Non-pigmented ciliary epithelial cell (primary cell): Measurements from ENCODE around the gene GIGYF1.

ENCODE experiments used
- DNase-seq: peaks from one replicate; pipeline ENCODE4 v3.0.0-alpha.2; 2010; ENCODE audit warnings: low read depth

GIGYF1 gene

DNA sequence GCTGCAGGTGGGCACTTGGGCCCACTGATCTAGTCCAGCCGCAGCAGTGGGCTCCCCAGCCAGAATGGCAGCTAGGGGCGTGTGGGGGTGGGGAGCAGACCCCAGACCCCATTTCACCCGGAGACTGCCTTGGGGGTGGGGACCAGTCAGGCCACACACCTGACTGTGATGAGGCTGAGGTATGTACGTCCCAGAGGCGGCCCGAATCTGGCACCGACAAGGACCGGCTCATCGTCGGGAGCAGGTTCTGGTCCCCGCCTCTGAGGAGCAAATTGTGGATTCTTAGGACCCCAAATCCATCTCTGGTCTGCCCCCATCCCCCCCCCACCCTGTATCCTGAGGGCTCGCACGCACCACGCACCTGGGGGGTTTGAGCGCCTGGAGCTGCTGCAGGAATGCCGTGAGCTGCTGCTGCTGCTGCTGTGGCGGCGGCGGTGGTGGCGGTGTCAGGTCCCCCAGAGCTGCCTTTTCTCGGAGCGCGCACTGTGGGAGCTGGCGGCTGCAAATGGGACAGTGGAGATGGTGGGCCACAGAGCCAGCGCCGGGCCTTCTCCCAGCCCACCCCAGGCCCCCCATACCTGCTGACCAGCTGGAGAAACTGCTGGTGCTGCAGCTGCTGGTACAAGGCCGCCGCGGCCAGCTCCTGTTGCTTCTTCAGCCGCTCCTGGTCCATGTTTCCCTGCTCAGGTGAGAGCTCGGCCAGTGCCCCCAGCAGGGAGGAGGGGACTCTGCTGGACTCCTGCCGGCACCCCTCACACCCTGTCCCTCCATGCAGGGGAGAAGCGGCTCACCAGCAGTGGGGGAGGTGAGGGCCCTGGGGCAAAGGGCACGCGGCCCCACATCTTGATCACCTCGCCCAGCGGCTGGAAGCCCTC lies 10.2 kb downstream of the GIGYF1 start:
- no peak for DNase-seq

DNA sequence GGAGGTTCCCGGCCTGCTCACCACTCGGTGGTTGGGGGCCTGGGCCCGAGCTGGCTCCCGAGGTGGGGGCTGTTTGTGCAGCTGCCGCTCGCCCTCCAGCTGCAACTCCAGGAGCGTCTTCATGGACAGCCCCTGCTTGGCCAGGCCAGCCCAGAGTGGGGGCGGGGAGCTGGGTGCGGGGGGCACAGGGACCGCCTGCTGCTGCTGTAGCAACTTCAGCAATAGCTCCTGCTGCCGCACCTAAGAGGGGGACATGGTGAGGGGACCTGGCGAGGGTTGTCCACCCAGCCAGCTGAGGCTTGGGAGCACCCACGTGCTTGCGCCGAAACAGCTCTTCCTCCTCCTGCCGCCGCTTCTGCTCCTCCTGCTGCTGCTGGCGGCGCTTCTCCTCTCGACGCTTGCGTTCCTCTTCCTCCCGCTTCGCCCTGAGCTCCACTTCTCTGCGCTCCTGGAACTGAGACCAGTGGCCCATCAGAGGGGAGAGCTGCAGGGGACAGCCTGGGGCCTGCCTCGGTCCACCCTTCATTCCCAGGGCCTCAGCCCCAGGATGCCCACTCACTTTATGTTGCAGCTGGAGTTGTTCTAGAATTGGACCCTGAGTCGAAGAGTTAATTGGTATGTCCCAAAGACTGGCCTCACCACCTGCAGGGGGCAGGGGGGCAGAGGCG lies 10.9 kb downstream of the GIGYF1 start:
- DNase-seq: no peak

DNA sequence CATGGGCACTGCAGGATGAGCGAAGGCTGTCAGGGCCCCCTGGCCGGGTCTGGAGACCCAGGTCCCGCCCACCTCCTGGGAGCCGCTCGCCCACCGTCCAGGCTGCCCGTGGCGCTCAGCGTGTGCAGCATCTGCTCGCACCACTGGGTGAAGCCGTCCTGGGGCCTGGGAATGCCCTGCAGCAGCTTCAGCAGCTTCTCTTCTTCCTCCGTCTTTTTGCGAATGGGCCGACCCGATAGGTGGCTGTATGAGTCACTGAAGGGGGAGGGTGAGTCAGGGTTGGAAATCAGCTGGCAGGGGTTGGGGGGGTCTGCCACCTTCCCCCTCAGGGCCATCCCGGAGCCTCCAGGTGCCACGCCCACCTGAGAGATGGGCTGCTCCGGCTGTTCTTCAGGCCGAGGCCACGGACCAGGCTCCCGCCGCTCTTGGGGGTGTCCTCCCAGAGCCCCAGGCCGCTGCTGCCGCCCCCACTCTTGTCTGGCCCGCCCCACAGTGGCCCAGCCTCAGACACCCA lies 11.8 kb downstream of the GIGYF1 start:
- DNase-seq: no peak

DNA sequence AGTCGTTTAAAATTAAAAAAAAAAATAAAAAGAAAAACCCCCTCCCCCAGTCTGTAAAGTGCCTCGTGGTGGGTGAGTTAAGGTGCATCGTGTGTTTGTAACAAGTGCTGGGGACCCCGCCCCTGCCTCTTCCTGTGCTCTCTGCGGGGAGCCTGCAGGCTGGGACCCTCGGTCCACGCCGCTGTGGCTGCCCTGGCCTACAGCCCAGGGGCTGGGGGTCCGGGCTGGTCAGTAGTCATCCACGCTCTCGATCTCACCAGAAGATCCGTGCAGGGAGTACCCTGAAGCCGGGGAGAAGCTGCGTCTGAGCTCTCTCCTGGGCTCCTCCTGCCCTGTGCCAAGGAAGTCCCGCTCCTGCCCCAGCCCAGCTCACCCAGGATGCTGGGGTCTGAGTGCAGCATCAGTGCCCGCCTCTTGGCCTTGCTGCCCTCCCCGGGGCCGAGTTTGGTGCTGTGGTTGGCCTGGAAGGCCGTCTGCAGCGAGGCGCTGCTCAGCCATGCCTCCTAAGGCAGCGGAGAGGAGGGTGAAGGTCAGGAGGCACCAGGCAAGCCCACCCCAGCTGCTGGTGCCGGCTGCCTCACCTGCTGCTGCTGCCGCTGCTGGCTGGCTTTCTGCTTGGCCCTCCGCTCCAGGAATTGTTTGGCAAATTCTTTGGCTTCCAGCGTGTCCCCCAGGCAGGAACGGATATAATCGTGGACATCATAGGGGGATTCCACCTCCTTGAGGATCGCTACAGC lies 12.4 kb downstream of the GIGYF1 start:
- DNase-seq: no peak

DNA sequence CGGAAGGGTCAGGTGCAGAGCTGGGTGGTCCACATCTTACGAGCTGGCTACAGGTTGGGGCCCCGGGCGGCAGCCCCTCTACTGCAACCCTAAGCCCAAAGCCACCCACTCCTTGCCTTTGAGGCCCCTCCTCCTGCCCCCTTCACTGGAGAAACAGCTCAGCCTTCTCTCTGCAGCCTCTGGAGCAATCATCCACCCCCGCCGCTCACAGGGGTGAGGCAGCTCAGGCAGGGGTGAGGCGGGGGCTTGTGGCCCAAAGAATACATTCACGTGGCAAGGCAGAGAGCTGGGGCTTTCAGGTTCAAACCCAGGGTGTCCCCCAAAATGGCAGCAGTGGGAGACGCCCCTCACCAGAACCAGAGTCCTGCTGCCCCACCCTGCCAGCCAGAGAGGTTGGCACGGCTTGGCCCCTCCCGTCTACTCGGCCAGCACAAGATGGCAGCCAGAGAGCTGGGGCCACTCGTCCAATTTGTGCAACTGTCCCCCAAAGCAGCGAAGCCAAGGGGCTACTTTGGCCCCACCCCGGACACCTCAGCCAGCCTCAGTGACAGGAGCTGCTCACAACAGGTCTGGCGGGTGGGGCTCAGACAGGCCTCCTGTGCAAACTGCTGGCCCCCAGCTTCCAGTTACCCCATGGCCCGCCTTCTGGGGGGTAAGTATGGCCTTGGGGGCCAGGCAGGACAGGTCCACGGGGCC lies 13.3 kb downstream of the GIGYF1 start:
- DNase-seq: no peak

DNA sequence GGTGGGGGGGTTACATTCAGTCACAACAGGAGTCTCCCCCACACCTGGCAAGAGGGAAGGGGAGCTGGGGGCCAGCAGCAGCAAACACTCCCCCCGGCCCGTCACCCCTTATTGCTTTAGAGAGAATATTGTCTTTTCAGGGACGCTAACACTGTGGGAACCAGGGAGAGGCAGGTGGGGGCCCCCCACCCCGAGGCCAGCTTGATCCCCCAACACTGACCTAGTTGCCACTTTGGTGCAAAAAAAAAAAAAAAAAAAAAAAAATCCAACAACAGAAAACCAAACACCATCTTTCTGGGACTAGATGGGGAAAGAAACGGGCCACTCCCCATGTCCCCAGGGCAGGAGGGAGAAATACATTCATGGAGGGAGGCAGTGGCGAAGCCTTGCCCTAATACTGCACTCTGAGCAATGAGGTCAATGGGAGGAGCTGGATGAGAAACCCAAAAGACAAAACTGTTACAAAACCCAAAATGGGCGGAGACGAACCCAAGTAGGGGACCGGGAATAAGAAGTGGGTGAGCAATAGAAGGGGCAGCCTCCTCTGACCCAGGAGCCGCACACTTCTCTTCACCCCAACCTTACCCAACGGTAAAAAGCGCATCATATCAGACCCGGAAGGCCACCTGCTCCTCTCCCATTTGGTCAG lies 14.0 kb downstream of the GIGYF1 start:
- no peak for DNase-seq

DNA sequence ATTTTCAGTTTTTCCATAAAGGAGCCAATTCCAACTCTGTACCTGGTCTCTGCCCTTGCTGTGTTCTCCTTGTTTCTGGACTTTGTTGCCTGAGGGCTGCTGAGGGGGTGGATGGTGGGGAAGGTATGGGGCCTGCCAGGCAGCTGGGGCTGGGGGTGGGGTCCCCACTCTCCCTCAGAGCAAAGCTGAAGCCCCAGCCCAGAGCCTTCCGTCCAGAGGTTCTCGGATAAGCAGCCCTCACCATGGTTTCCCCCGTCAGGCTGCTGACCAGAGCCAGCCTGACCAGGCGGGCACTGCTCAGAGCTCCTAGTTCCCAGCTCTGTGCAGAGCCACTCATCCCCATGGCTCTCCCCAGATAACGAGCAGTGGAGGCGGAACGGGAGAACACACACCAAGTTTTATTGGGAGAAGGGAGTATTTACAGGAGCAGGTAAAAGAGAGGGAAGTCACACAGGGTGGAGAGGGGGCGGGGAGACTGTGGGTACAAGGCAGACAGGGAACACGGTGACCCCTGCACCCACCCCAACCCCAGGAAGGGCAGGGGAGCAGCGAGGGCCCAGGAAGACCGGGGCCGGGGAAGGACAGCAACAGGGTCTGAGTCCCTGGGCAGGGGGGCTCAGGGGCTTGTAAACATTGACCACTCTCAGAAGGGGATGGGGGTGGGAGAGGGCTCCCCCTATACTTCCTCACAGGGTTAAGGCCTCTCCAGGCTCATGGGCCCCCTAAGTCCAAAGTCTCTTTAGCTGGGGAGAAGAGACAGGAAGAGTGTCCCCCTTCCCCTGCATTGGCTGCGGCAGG lies 14.7 kb downstream of the GIGYF1 start:
- no peak for DNase-seq

DNA sequence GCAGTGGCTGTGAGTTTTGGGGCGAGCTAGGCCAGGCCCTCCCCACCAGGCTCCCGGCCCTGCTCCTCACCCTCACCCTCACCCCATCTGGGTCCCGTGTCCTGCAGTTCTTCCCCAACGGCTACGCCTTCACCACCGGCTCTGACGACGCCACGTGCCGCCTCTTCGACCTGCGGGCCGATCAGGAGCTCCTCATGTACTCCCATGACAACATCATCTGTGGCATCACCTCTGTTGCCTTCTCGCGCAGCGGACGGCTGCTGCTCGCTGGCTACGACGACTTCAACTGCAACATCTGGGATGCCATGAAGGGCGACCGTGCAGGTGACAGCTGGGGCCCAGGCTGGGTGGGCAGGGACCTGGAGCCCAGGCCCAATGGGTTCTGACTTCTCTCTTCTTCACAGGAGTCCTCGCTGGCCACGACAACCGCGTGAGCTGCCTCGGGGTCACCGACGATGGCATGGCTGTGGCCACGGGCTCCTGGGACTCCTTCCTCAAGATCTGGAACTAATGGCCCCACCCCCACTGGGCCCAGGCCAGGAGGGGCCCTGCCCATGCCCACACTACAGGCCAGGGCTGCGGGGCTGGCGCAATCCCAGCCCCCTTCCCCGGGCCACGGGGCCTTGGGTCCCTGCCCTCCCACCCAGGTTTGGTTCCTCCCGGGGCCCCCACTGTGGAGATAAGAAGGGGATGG lies 15.6 kb downstream of the GIGYF1 start:
- DNase-seq: no peak

DNA sequence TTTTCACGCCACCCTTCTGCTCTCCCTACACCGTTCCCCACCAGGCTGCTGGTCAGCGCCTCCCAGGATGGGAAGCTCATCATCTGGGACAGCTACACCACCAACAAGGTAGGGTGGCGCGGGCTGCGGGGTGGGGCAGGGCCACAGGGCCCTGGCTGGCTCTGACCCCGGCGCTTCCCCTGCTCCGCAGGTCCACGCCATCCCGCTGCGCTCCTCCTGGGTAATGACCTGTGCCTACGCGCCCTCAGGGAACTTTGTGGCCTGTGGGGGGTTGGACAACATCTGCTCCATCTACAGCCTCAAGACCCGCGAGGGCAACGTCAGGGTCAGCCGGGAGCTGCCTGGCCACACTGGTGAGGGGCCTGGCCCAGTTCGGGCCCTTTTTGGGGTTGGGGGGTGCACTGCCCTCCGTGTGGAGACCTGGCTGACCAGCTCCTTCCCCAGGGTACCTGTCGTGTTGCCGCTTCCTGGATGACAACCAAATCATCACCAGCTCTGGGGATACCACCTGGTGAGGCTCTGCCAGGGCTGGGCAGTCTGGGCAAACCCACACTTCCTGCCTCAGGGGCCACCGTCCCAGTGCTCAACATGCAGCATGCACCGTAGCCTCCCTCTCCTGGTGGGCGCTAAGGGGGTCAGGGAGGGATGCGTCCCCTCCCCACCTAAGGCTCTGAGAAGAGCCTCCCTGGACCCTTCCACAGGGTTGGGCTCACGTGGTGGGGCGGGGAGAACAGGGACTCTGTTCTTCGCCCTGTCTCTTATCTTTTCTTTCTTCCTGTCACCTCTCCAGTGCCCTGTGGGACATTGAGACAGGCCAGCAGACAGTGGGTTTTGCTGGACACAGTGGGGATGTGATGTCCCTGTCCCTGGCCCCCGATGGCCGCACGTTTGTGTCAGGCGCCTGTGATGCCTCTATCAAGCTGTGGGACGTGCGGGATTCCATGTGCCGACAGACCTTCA lies 16.5 kb downstream of the GIGYF1 start:
- DNase-seq: no peak

DNA sequence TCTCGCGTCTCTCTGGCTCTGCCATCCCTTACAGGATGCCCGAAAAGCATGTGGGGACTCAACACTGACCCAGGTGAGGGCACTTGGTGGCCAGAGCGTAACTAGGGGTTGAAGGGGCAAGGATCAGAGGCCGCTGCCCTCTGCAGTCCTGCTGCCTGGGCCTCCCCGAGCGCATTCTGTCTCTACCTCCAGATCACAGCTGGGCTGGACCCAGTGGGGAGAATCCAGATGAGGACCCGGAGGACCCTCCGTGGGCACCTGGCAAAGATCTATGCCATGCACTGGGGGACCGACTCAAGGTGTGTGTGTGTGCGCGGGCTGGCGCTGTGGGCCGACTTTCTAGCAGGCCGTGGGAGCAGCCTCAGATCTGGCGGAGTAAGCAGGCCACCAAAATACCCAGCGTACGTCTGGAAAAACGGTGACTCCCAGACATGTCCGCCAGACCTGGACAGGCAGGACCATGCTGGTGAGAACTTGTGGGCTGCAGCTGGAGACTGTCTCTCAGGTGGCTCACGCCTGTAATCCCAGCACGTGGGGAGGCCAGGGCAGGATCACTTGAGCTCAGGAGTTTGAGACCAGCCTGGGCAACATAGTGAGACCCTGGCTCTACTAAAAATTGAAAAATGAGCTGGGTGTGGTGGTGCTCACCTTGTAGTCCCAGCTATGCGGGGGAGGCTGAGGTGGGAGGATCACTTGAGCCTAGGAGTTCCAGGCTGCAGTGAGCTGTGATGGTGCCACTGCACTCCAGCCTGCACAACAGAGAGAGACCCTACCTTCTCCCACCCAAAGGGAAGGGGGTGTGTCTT lies 17.3 kb downstream of the GIGYF1 start:
- DNase-seq: no peak

DNA sequence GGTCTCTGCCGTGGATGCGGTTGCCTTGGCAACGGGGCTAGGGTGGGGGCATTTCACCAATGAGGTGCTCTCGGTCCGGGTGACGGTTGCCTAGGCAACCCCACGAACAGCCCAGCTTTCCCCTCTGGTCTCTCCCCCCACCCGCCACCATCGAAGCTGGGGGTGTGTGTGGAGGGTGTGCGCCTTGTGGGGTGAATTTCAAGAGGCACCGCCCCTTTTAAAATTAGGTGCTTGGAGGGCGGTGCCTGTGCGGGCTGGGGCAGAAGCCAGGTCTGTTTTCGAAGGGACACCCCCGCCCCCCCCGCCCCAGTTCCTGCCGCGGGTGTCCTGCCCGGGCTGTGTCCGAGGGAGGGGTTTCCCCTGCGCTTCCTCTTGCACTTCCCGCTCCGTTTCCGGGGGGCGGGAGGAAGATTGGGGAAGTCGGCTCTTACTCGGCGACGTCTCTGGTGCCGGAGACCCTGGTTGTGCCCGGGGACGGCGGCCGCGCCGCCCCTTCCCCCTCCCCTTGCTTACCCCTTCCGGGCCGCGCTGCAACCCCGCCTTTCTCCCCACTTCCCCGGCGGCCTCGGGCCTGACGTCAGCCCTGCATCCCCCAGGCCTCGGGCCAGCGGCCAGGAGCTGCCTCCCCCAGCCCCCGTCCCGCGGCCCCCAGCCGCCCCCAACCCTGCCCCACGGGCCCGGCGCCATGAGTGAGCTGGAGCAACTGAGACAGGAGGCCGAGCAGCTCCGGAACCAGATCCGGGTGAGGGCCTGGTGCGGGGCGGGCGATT lies 18.3 kb downstream of the GIGYF1 start:
- peak; percentile 23 for DNase-seq

DNA sequence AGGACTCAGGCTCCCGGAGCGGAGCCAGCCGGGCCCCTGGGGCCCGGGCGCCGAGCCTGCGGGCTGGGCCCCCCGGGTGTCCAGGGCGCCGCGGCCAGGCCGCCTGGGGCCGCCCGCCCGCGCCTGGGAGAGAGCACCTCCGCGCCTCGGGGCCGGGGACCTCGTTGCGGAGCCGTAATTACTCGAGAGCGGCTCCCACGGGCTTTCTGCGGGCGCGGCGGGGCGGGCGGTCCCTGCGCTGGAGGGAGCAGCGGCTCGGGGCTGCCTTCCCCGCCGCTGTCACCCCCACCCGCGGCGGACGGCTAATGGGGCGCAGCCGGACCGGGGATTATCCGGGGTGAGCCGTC lies 19.0 kb downstream of the GIGYF1 start:
- DNase-seq: no peak

DNA sequence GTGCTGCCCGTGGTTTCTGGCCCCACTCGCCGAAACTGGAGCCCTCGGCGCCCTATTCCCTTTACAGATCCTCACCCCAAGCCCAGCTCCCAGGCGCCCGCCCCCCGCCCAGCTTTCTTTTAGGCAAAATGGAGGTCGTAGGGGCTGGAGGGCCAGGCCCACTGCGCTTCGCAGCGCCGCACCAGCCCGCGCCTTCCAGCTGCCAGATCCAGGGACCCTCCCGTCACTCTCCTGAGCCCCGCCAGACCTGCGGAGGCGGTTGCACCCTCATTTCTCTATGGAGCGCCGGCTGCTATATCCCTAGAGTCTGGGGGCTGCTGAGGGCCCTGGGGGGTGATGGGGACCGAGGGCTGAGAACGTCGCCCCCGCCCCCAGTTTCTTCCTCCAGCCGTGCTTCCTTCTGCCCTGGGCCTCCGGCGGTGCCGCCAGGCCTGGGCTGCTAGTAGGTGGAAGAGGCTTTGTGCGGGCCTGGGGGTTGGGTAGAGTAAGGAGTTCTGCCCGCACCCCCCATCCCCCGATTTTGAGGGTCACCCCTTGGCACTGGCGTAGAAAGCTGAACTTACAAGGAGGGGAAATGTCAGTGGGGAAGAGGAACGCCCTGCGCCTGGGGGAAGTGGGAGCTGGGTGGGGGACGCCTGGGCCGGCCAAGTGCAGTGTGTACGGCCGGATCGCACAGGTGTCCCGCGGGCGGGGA lies 19.5 kb downstream of the GIGYF1 start:
- no peak for DNase-seq

DNA sequence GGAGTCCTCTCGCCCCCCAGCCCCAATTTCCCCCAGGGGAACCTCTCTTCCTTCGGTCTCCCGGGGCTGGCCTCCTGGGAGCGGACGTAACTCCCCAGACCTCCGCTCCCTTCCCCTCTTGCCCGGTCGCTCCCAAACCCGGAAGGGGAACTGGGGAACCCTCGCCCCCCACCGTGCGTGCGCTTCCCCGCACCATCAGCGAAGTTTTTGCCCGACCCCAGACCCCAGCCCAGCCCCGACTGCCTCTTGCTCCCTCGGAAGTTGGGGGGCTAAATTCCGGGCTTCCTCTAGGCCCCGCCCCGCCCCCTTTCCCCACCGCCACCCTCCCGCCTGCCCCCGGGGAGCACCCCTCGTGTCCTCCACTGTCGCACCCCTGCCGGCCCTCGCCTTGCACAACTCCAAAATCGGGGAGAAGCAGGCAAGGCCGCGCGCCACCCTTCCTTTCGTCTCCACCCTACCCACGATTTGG lies 20.1 kb downstream of the GIGYF1 start:
- DNase-seq: no peak

DNA sequence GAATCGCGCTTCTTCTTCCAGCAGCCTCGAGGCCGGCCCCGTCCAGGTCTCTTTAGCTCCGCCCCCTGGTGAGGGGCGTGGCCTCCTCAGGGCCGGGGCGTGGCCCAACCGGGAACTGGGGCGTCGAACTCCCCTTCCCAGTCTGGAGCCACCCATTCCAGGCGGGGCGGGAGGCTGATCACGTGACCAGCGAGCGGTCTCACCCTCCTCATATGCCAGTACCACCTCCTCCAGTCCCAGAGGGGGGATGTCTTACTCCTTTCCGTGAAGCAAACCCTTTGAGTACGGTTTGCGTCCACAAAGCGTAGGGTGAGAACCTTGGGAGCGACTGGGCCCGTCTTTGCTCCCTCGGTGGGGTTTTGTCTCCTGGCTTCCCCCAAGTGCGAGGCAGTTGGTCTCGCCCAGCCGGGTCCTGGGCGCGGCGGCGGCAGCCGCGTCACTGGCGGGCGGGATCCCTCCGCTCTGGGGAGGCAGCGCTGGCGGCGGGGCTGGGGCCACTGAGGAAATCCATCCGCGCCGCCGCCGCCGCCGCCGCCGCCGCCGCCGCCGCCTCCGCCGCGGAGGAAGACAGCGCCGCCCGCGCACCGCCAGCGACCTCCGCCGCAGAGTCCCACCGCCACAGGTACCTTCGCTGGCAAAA lies 20.6 kb downstream of the GIGYF1 start, which contains the start of gene GNB2:
GNB2 (plus strand) TSS at position 439 of the 640 bp plus-strand sequence. CDS start 2,526 bp downstream, outside the sequence.
- DNase-seq: peak; percentile 97
